OCI-LY3 (cell line): ENCODE measurements around the gene ADRB2.

Experiments used
- EZH2phosphoT487 ChIP-seq: fragments of 200-600 bp; shearing (Covaris generic); IDR thresholded peaks from 2 replicates; pipeline ENCODE4 v1.6.1; 2018; ENCODE audit warnings: antibody characterized with exemption, mixed run types, low read depth
- TF ChIP-seq, protein P1 (sequence below): fragments of 200-600, 300-600 bp; sonication (generic); IDR thresholded peaks from 2 replicates; pipeline ENCODE4 v1.5.1; 2014; ENCODE audit warnings: antibody characterized with exemption, low read length, low read depth

DNA sequence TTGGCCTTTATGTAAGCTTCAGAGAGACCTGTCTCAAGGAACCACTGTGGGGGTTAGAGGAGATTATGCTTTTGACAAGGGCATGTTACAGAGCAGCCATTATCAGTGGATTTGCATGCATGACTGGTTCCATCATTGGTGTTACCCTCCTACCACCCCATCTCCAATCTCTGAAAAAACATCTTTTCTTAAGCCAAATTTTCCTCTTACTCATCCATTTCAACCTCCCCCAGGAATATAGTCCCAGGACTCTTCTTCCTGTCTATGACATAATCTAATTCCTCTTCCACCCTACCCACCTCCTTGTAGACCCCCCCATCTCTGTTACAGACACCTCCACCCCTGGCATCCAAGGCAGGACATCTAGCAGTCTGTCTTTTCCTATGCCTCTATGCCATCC is 33.1 kb upstream of the ADRB2 start:
- TF ChIP-seq, protein P1, sequence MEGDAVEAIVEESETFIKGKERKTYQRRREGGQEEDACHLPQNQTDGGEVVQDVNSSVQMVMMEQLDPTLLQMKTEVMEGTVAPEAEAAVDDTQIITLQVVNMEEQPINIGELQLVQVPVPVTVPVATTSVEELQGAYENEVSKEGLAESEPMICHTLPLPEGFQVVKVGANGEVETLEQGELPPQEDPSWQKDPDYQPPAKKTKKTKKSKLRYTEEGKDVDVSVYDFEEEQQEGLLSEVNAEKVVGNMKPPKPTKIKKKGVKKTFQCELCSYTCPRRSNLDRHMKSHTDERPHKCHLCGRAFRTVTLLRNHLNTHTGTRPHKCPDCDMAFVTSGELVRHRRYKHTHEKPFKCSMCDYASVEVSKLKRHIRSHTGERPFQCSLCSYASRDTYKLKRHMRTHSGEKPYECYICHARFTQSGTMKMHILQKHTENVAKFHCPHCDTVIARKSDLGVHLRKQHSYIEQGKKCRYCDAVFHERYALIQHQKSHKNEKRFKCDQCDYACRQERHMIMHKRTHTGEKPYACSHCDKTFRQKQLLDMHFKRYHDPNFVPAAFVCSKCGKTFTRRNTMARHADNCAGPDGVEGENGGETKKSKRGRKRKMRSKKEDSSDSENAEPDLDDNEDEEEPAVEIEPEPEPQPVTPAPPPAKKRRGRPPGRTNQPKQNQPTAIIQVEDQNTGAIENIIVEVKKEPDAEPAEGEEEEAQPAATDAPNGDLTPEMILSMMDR = no peak
- TF ChIP-seq EZH2phosphoT487 = no peak
